ENCODE measurements around the gene PCCA.

PCCA gene

DNA sequence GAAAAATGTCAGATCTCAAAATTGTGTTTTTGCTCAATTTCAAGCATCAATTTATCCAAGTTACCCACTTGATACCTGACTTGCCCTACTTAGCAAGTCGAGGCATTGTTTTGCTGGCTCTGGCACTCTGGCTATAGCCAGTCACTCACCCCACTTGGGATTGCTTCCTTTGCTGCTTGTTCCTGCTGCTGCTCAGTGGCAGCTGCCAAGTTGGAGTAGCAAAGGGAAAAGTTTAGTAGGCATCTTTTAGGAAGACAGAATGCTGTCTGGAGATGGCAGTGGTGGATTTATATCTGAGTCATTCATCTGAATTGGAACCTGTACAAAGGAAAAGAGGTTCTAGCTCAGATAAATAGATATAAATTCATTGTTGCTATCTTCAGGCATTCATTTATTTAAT, 41.2 kb downstream of the PCCA start:
- Histone ChIP-seq H3K27ac (ENCODE audit: low read depth, low read length) (no peak overlapping the region), H3K9me3 (ENCODE audit: insufficient read depth, low read length) (no peaks in the 10 kb centered on the region), H4K20me1 (ENCODE audit: low read depth, low read length) (no peaks in the 10 kb centered on the region), H3K27me3 (ENCODE audit: low read length) (no peaks in the 10 kb centered on the region), H3K36me3 (ENCODE audit: low read length) (no peaks in the 10 kb centered on the region), H3F3A (ENCODE audit: insufficient read depth) (no peaks in the 10 kb centered on the region), H3K4me2 (ENCODE audit: low read depth, low read length, poor library complexity, severe bottlenecking) (no peak overlapping the region), H3K9me2 (replicated peaks; ENCODE audit: insufficient read depth, low read length) (no peaks in the 10 kb centered on the region), H3K4me3 (ENCODE audit: insufficient read depth, low read length, poor library complexity, severe bottlenecking) (no peak overlapping the region), H3K9ac (ENCODE audit: low read length) (no peak overlapping the region), H2AFZ (ENCODE audit: low read depth, low read length, severe bottlenecking) (no peak overlapping the region), H3K79me2 (ENCODE audit: insufficient read depth, low read length) (no peaks in the 10 kb centered on the region)
- TF ChIP-seq EZH2phosphoT487 (conservative IDR thresholded peaks at IDR 0.05; ENCODE audit: low read length) (no peak), CTCF (IDR thresholded peaks at IDR 0.05; ENCODE audit: insufficient read depth, low read length, poor library complexity, severe bottlenecking) (no peak)

DNA sequence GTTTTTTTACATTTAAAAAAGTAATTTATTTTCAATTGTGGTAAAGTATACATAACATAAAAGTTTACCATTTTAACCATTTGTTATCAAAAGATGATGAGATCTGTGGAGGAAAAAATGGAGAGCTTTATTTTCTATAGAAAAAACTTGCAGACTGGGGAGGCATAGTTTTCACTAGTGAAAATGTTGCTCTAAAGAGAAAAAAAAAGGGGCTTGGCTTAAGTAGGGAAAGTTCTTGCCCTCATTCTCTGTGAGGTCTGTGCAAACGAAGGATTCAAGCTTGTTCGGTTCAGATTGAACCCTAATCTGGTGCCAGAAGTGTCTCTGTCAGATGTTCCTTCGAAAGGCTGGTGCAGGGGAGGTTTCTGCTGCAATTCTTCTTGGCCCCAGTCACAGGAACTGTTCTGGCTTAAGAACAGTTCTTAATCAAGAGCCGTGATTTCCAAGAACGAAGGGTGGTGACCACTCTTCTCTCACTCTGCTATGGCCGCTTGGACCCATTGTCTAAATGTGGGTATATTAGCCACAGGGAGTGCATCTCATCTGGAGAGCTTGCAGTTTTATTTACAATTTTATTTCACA, 42.1 kb downstream of the PCCA start:
- Histone ChIP-seq H3K9ac (ENCODE audit: low read length) (no peak overlapping the region), H3K4me2 (ENCODE audit: low read depth, low read length, poor library complexity, severe bottlenecking) (no peak overlapping the region), H3K27ac (ENCODE audit: low read depth, low read length) (no peak overlapping the region), H2AFZ (ENCODE audit: low read depth, low read length, severe bottlenecking) (no peak overlapping the region), H3K9me3 (ENCODE audit: insufficient read depth, low read length) (no peaks in the 10 kb centered on the region), H3K27me3 (ENCODE audit: low read length) (no peaks in the 10 kb centered on the region), H4K20me1 (ENCODE audit: low read depth, low read length) (no peaks in the 10 kb centered on the region), H3K36me3 (ENCODE audit: low read length) (no peaks in the 10 kb centered on the region), H3K79me2 (ENCODE audit: insufficient read depth, low read length) (no peaks in the 10 kb centered on the region), H3K4me3 (ENCODE audit: insufficient read depth, low read length, poor library complexity, severe bottlenecking) (no peak overlapping the region), H3F3A (ENCODE audit: insufficient read depth) (no peaks in the 10 kb centered on the region), H3K9me2 (replicated peaks; ENCODE audit: insufficient read depth, low read length) (no peaks in the 10 kb centered on the region)
- no peak for TF ChIP-seq CTCF (IDR thresholded peaks at IDR 0.05; ENCODE audit: insufficient read depth, low read length, poor library complexity, severe bottlenecking)
- no peak for TF ChIP-seq EZH2phosphoT487 (conservative IDR thresholded peaks at IDR 0.05; ENCODE audit: low read length)

DNA sequence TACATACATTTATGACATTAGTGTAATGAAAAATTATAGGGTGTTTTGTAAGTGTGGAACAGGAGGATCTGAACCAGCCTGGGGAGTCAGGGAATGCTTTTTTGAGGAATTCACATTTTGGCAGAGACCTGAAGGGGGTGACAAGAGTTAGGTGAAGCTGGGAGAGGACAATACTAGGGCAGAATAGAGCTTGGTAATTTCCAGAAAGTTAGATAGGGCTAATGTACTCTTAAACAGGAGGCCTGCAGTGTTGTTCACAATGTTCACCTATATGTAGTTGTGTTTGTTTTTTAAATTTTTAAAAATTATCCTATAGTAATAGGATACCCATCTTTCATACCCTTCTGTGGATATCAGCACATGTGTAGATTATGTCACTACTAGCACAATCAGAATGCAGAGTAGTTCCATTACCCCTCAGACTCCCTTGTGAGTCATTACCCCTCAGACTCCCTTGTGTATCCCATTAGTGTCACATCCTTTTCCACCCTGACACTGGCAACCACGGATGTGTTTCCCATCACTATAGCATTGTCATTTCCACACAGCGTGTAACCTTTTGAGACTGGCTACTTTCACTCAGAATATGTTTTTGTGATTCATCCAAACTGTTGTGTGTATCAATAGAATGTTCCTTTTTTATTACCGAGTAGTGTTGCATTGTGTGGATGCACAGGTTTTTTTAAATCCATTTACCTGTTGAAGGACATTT, 43.1 kb downstream of the PCCA start:
- Histone ChIP-seq H2AFZ (ENCODE audit: low read depth, low read length, severe bottlenecking) (no peak overlapping the region), H3K4me3 (ENCODE audit: insufficient read depth, low read length, poor library complexity, severe bottlenecking) (no peak overlapping the region), H3K9me2 (replicated peaks; ENCODE audit: insufficient read depth, low read length) (no peaks in the 10 kb centered on the region), H3K4me2 (ENCODE audit: low read depth, low read length, poor library complexity, severe bottlenecking) (no peak overlapping the region), H3K36me3 (ENCODE audit: low read length) (no peaks in the 10 kb centered on the region), H3K79me2 (ENCODE audit: insufficient read depth, low read length) (no peaks in the 10 kb centered on the region), H3K9me3 (ENCODE audit: insufficient read depth, low read length) (no peaks in the 10 kb centered on the region), H3K27ac (ENCODE audit: low read depth, low read length) (no peak overlapping the region), H3K9ac (ENCODE audit: low read length) (no peak overlapping the region), H3K27me3 (ENCODE audit: low read length) (no peaks in the 10 kb centered on the region), H3F3A (ENCODE audit: insufficient read depth) (no peaks in the 10 kb centered on the region), H4K20me1 (ENCODE audit: low read depth, low read length) (no peaks in the 10 kb centered on the region)
- no peak for TF ChIP-seq EZH2phosphoT487 (conservative IDR thresholded peaks at IDR 0.05; ENCODE audit: low read length)
- no peak for TF ChIP-seq CTCF (IDR thresholded peaks at IDR 0.05; ENCODE audit: insufficient read depth, low read length, poor library complexity, severe bottlenecking)
